Endometrium (tissue), 2 donors: ENCODE measurements around the gene GNG7.
"Not testable (repeated sequence)": the region's sequence is repeated elsewhere in the genome, so short reads cannot be mapped to it uniquely, and the experiment has no call there.

Experiments
- FAIRE-seq: peaks from 2 replicates; lab custom pipeline; 2012; peaks lifted over from hg19 to GRCh38; lab: Jason Lieb, UNC
- donor health status: control.
- donor health status: control.

The GNG7 gene

GRCh38 chr19:2600914-2601870, 101.3 kb downstream of the GNG7 start:
- no peak for FAIRE-seq

GRCh38 chr19:2594319-2594718, 108.2 kb downstream of the GNG7 start:
- no peak for FAIRE-seq

GRCh38 chr19:2592824-2593223, 109.7 kb downstream of the GNG7 start:
- FAIRE-seq = no peak

GRCh38 chr19:2591537-2592291, 110.8 kb downstream of the GNG7 start:
- no peak for FAIRE-seq

GRCh38 chr19:2590630-2591399, 111.7 kb downstream of the GNG7 start:
- no peak for FAIRE-seq

- FAIRE-seq = no peak
Measured at GRCh38 chr19:2589441-2589840, 113.1 kb downstream of the GNG7 start.

- FAIRE-seq = no peak
Measured at GRCh38 chr19:2588081-2588777, 114.3 kb downstream of the GNG7 start.

GRCh38 chr19:2587001-2587719, 115.3 kb downstream of the GNG7 start:
- no peak for FAIRE-seq

GRCh38 chr19:2586196-2586595, 116.3 kb downstream of the GNG7 start:
- FAIRE-seq = no peak

GRCh38 chr19:2584002-2584401, 118.5 kb downstream of the GNG7 start:
- no peak for FAIRE-seq

GRCh38 chr19:2582984-2583956, 119.2 kb downstream of the GNG7 start:
- no peak for FAIRE-seq

- not testable (repeated sequence) for FAIRE-seq
Measured at GRCh38 chr19:2580396-2580795, 122.1 kb downstream of the GNG7 start.

GRCh38 chr19:2579678-2580280, 122.7 kb downstream of the GNG7 start:
- FAIRE-seq = no peak

- no peak for FAIRE-seq
Measured at GRCh38 chr19:2578901-2579677, 123.4 kb downstream of the GNG7 start.

GRCh38 chr19:2578391-2578890, 124.1 kb downstream of the GNG7 start:
- FAIRE-seq = no peak

GRCh38 chr19:2577722-2578335, 124.7 kb downstream of the GNG7 start:
- FAIRE-seq = no peak

GRCh38 chr19:2575734-2576481, 126.6 kb downstream of the GNG7 start:
- FAIRE-seq = no peak
